Stimulated activated CD8-positive, alpha-beta memory T cell treated with anti-CD3 and anti-CD28 coated beads, Interleukin-15, amount 100 ng/mL, for 4 hours (primary cell): ENCODE data around the gene GPC6.

Source experiments
- DNase-seq, 2 donors: peaks; one replicate each; pipeline ENCODE4 v3.0.0-alpha.2; 2020; ENCODE audit warnings: low read depth in 2 of 2

Gene GPC6

GRCh38 chr13:93499991-93500390 is 273.4 kb downstream of the GPC6 start:
- DNase-seq = no peak

- no peak for DNase-seq
Observed at GRCh38 chr13:93502071-93502470, 275.5 kb downstream of the GPC6 start.

GRCh38 chr13:93502987-93503615 is 276.5 kb downstream of the GPC6 start:
- no peak for DNase-seq

GRCh38 chr13:93505104-93505952 is 278.7 kb downstream of the GPC6 start:
- DNase-seq = no peak

- no peak for DNase-seq
Observed at GRCh38 chr13:93511011-93511410, 284.4 kb downstream of the GPC6 start.

- no peak for DNase-seq
Observed at GRCh38 chr13:93515267-93515666, 288.7 kb downstream of the GPC6 start.

- DNase-seq = no peak
Observed at GRCh38 chr13:93517658-93518057, 291.1 kb downstream of the GPC6 start.

GRCh38 chr13:93521307-93521706 is 294.7 kb downstream of the GPC6 start:
- DNase-seq = no peak

GRCh38 chr13:93522501-93522900 is 295.9 kb downstream of the GPC6 start:
- DNase-seq = no peak

GRCh38 chr13:93525087-93525486 is 298.5 kb downstream of the GPC6 start:
- no peak for DNase-seq

- DNase-seq = no peak
Observed at GRCh38 chr13:93527748-93528297, 301.2 kb downstream of the GPC6 start.

- DNase-seq = no peak
Observed at GRCh38 chr13:93529961-93530360, 303.4 kb downstream of the GPC6 start.

GRCh38 chr13:93534181-93534700 is 307.6 kb downstream of the GPC6 start:
- DNase-seq = no peak

- DNase-seq = no peak
Observed at GRCh38 chr13:93535251-93535650, 308.6 kb downstream of the GPC6 start.

GRCh38 chr13:93539914-93540313 is 313.3 kb downstream of the GPC6 start:
- DNase-seq = no peak

GRCh38 chr13:93547886-93548285 is 321.3 kb downstream of the GPC6 start:
- DNase-seq = no peak

- DNase-seq = no peak
Observed at GRCh38 chr13:93549326-93550005, 322.9 kb downstream of the GPC6 start.

- no peak for DNase-seq
Observed at GRCh38 chr13:93550236-93550635, 323.6 kb downstream of the GPC6 start.

- DNase-seq = no peak
Observed at GRCh38 chr13:93552596-93552995, 326.0 kb downstream of the GPC6 start.

GRCh38 chr13:93554514-93554913 is 327.9 kb downstream of the GPC6 start:
- no peak for DNase-seq

GRCh38 chr13:93558637-93559036 is 332.0 kb downstream of the GPC6 start:
- DNase-seq = no peak

- no peak for DNase-seq
Observed at GRCh38 chr13:93559718-93560117, 333.1 kb downstream of the GPC6 start.
